NCI-H128 (cell line): Measurements from ENCODE around the gene NPC1.

Experiments
- DNase-seq: peaks from one replicate; lab custom pipeline; 2025; ENCODE audit not compliant: unreplicated experiment; lab: John Stamatoyannopoulos, UW

NPC1 gene

GRCh38 chr18:23550898-23551297 lies 35.4 kb downstream of the NPC1 start:
- DNase-seq = no peak

- no peak for DNase-seq
Observed at GRCh38 chr18:23548719-23549118, 37.6 kb downstream of the NPC1 start.

GRCh38 chr18:23548275-23548674 lies 38.0 kb downstream of the NPC1 start:
- DNase-seq = no peak

GRCh38 chr18:23547846-23548245 lies 38.5 kb downstream of the NPC1 start:
- DNase-seq = no peak

- no peak for DNase-seq
Observed at GRCh38 chr18:23547306-23547705, 39.0 kb downstream of the NPC1 start.

- no peak for DNase-seq
Observed at GRCh38 chr18:23545247-23545789, 41.0 kb downstream of the NPC1 start.

GRCh38 chr18:23542461-23542860 lies 43.8 kb downstream of the NPC1 start:
- DNase-seq = no peak

GRCh38 chr18:23541349-23542093 lies 44.8 kb downstream of the NPC1 start:
- no peak for DNase-seq

- DNase-seq = no peak
Observed at GRCh38 chr18:23540867-23541266, 45.4 kb downstream of the NPC1 start.

- no peak for DNase-seq
Observed at GRCh38 chr18:23539911-23540525, 46.3 kb downstream of the NPC1 start.

GRCh38 chr18:23539296-23539695 lies 47.0 kb downstream of the NPC1 start:
- no peak for DNase-seq

- DNase-seq = no peak
Observed at GRCh38 chr18:23538870-23539269, 47.4 kb downstream of the NPC1 start.

- DNase-seq = no peak
Observed at GRCh38 chr18:23538001-23538400, 48.3 kb downstream of the NPC1 start.

- DNase-seq = no peak
Observed at GRCh38 chr18:23537274-23537673, 49.0 kb downstream of the NPC1 start.

GRCh38 chr18:23536204-23536603 lies 50.1 kb downstream of the NPC1 start:
- no peak for DNase-seq

- DNase-seq = no peak
Observed at GRCh38 chr18:23534276-23534675, 52.0 kb downstream of the NPC1 start.

GRCh38 chr18:23532848-23533247 lies 53.5 kb downstream of the NPC1 start:
- DNase-seq = no peak

GRCh38 chr18:23531912-23532311 lies 54.4 kb downstream of the NPC1 start:
- no peak for DNase-seq

- no peak for DNase-seq
Observed at GRCh38 chr18:23530195-23530594, 56.1 kb downstream of the NPC1 start.

GRCh38 chr18:23529604-23530003 lies 56.7 kb downstream of the NPC1 start:
- DNase-seq = no peak

GRCh38 chr18:23528580-23529472 lies 57.5 kb downstream of the NPC1 start:
- no peak for DNase-seq
